ENCODE measurements around the gene FASLG.

FASLG gene

DNA sequence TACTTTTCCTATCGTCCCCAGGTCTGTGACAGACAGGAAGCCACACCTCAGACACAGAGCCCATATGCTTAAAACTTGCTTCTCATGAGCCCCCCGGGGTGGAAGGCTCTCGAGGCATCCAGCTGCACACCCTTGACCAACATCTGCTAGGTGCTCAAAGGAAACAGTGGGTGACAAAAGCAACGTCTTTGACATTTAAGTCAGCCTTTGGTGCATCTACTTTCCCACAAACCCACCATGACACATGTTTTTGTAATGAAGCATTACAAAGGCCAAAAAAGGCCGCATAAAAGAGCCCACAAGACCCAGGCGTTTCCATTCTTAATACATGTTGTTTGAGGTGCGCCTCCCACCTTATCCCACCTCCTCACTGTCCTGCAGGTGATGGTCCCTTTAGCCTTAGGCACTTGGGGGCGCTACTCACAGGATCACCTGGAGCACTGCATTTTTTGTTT, 11.8 kb upstream of the FASLG start:
- DNase-seq: no peak

- no peak for DNase-seq
Observed at GRCh38 chr1:172647987-172648386, 10.9 kb upstream of the FASLG start.

DNA sequence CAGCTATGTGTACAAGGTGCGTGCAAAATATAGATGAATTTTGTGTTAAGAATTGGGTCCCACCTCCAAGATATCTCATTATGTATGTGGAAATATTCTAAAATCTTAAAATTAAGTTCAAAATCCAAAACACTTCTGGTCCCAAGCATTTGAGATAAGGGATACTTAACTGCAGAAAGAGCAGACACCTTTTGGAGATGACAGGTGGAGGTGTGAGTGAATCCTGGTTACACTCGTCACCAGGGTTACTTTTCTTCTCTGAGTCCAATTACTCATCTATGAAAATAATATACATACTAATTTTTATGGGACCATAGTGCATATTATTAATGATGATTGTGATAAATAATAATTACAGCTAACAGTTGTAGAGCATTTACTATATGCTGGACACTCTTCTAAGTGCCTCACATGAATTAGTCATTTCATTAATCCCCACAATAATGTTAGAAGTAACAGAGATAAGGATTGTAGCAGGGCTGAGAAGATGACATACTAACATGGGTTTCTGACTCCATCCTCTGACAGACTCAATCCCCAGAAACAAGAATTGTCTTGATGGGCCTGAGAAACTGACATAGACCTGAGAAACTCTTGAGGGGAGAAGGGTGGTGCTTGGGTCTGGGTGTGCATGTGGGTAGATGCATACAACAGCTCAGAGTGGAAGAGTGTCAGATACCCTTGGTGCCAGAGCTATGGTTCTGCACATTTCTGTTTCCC, 8.3 kb upstream of the FASLG start:
- no peak for DNase-seq

DNA sequence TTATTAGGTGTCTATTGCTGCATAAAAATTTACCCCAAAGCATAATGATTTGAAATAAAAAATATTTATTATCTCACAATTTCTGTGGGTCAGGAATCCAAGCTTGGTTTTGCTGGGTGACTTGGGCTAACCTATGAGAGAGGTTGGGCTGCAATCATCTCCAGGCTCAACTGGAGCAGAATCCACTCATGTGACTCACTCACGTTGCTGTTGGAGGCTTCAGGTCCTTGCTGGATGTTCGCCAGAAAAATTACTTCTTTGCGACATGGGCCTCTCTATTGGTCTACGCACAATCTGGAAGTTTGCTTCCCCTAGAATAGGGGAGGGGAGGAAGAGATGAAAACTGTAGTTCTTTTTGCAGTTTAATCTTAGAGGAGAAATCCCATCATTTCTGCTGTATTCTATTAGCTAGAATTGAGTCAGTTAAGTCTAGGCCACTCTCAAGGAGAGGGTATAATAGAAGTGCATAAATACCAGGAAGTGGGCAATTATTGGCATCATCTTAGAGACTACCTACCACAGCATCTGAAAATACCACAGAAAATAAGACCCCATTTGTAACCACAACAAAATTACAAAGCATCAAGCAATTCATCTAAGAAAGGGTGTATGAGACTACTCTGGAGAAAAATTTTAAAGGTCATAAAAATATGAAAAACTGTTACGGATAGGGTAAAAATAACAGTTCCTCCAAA, 5.7 kb upstream of the FASLG start:
- no peak for DNase-seq

DNA sequence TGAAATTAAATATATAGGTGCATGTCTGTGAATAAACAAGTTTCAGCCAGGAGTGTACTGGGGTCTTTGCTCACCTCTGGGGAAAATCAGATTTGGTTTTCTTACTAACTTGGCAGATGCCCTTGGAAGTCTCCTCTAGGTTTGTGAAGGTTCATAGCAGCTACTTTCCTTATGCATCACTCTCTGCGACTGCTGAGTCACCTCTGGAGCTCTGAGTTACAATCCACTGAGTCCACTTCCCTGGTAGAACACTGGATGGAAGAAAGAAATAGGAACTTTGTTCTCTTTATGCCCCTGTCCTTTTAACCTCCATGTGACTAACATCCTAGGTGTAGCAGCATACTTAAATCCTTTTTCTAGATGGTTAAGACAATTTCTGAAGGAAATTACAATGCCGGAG, 4.4 kb upstream of the FASLG start:
- DNase-seq: no peak

GRCh38 chr1:172656576-172656975, 2.3 kb upstream of the FASLG start:
- no peak for DNase-seq

GRCh38 chr1:172657586-172657985, 1.3 kb upstream of the FASLG start:
- DNase-seq: no peak

DNA sequence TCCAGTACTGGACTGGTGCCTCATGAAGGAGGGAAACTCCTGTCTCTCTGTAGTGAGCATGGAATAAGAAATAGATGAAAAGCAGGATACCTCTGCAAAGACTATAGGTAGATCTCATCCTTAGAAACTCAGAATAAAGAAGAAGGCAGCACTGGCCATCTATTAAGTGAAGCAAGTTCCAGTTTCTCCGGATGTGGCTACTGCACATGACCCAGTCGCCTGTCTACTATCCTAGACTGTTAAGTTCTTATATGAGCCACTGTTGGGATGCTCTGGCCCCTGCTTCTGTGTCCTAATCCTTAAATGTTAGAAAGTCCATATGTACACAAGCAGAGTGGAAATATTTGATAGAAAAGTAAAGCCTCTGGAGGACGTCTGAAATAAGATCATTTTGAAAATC, 2.2 kb downstream of the FASLG start:
- no peak for DNase-seq

- peak; percentile 80 for DNase-seq
Observed at GRCh38 chr1:172662464-172663109, 3.7 kb downstream of the FASLG start.

GRCh38 chr1:172663732-172664131, 4.8 kb downstream of the FASLG start:
- DNase-seq: no peak

- no peak for DNase-seq
Observed at GRCh38 chr1:172668097-172668496, 9.2 kb downstream of the FASLG start.

- DNase-seq: no peak
Observed at GRCh38 chr1:172669011-172669410, 10.1 kb downstream of the FASLG start.

- DNase-seq: no peak
Observed at GRCh38 chr1:172670316-172670715, 11.4 kb downstream of the FASLG start.

GRCh38 chr1:172670791-172671190, 11.9 kb downstream of the FASLG start:
- no peak for DNase-seq

GRCh38 chr1:172671591-172671990, 12.7 kb downstream of the FASLG start:
- DNase-seq: no peak

DNA sequence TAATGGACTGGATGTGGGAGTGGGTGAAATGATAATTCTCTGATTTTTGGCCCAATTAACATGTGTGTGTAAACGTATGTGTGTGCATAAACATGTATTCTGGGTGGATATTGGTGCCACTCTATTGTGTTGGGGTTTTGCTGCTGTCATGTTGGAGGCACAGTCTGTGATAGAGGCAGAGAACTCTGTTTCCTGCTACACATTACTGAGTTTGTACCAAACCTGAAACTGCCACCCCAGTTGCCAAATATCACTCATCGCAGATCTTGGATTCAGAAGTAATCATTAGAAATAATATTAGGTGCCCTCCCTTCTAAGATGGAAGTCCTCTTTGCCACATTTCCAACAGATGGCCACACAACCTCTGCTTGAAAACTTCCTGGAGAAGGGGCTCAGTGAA, 13.8 kb downstream of the FASLG start:
- no peak for DNase-seq

DNA sequence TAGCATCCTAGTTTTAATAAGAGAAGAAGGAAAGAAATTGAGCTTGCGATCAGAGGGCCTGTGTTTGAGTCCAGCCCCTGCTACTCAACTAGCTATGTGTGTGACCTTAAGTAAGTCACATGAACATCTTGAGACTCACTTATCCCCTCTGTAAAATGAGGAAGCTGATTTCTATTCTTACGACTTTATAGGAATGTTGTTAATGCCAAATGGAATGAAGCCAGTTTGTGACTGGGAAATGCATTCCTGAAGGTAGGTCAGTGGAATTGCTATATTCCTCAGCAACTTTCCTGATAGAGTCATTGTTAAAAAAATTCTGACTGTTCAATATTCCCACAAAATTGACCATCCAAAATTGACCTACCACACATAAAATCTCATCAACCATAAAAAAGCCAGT, 14.9 kb downstream of the FASLG start:
- DNase-seq: no peak

- no peak for DNase-seq
Observed at GRCh38 chr1:172674831-172675613, 16.1 kb downstream of the FASLG start.

DNA sequence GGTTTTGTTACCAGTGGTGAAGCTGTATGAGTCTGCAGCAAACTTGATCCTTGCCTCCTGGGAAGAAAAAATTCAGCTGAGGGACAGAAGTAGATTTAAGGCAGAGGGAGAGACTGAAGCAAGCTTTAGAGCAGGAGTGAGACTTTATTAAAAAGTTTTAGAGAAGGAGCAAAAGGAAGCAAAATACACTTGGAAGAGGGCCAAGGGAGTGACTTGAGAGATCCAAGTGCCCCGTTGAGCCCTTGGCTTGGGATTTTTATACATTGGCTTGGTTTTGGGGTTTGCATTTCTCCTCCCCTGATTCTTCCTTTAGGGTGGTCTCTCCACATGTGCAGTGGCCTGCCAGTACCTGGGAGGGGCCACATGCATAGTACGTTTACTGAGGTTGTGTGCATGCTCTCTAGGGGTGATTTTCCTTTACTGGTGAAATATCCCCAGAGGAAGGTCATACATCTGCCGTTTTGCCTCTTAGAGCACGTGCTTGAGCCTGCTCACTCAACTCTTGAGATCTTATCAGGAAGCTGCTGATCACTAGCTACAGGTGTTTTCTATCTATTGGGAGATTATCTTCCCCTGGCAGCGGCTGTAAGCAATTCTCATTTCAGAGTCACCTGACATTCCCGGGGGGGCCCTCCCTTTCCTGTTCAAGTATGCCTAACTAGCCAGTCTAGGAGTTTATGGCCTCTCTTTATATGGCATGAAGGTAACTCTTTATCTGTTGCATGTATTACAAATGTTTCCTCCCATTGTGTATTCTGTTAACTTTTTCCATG, 20.3 kb downstream of the FASLG start:
- DNase-seq: peak; percentile 54

DNA sequence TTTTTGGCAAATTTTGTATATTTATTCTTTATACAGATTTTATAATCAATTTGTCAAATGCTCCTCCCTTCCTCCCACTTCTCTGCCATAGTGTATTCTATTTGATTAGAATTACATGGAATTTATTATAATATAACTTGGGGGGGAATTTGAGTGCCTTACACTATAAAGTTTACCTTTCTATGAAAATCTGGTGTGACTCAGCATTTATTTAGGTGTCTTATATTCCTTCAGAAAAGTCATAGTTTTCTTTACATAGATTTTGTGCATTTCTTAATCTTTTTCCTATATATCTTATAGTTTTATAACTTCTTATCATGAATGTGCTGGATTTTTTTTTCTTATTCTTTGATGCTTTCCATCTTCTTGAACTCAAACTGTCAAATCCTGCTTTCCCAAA, 21.3 kb downstream of the FASLG start:
- no peak for DNase-seq

DNA sequence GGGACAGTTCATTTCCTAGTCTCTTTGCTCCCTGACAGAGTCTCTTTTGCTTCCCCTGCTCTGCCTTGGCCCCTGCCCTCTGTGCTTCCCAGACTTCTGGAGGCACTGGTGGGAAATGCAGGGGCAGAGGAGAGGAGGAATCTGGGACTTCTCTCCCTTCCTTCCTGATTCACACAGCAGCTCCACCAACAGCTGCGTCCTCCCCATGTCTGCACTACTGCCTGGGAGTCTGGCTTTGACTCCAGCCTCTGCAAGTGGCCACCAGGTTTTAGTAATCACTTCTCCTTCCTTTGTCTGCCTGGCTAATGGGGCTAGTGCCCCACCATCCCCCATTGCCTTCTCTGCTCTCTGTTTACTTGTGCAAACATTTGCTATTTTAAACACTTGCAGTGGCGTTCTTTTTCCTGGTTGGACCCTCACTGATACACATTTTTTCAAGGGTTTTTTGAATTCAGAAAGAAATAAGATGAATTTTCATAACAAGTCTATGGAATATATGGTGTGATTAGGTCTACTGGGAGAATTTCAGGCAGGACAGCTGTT, 21.9 kb downstream of the FASLG start:
- DNase-seq: no peak

DNA sequence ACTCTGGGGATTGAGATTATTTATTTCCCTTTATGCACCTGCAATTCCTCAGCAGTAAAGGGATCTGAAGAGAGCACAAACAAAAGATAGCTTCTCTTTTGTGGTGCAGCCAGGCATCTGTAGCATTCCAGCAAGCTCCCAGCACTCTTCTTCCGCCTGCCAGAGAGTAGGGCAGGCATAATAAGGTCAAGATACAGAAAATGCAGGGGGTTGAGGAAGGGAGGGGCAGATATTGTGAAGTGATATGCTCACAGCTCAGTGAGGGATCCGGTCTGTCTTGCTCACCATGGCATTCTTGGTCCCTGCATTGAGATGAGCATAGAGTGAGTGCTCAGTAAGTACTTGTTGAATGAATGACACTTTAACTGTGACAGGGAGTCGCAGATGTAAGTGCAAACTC, 23.9 kb downstream of the FASLG start:
- DNase-seq: no peak
